ENCODE data around the gene TBCB. TPM values are rescaled to one million over a fixed set of nuclear protein-coding genes. Genes with fewer than 3 reads are reported as not detected.

The TBCB gene
- polyA plus RNA-seq, 1 of the 3 experiments (the other 2 are of a cell fraction) = 712 TPM

GRCh38 chr19:36139473-36140303, 24.4 kb downstream of the TBCB start, which contains the start of gene CAPNS1:
CAPNS1 (plus strand) TSS chr19:36140066; CDS start chr19:36141012, 946 bp downstream.
- 2% methylated on average over 28 of the region's 75 CpGs for WGBS (ENCODE audit: low lambda C conversion rate)
- Histone ChIP-seq H3K4me2 (peak within 1 kb of the TSS; percentile 89), H3K9ac (peak within 1 kb of the TSS; percentile 97), H3K27ac (ENCODE audit: low read depth in 2 of 2, low read length in 1 of 2) (peak within 1 kb of the TSS; percentile 87 to 93), H2AFZ (ENCODE audit: low read depth) (peak within 1 kb of the TSS; percentile 61), H3F3A (replicated peaks; ENCODE audit: insufficient read depth) (peaks cover 19% of the 10 kb centered on the region), H3K9me2 (no peaks in the 10 kb centered on the region), H3K4me1 (ENCODE audit: control insufficient read depth in 1 of 2, insufficient read depth in 2 of 2, low read depth in 1 of 2, low read length in 1 of 2) (peaks cover 14% of the 10 kb centered on the region in 2 experiments; a peak in 3 of 4 replicates), H4K20me1 (ENCODE audit: insufficient read depth) (peaks cover 23% of the 10 kb centered on the region), H3K4me3 (ENCODE audit: low read depth in 2 of 2, low read length in 1 of 2) (peak within 1 kb of the TSS; percentile 80 to 90), H3K9me3 (no peaks in the 10 kb centered on the region), H3K27me3 (ENCODE audit: insufficient read depth) (no peaks in the 10 kb centered on the region), H3K79me2 (ENCODE audit: insufficient read depth) (peaks cover 33% of the 10 kb centered on the region), H3K36me3 (replicated peaks in 1 of 2; ENCODE audit: control insufficient read depth in 1 of 2, insufficient read depth in 2 of 2, low read length in 1 of 2) (peaks cover 16 to 25% of the 10 kb centered on the region in 2 experiments)
- CTCF ChIA-PET = interaction anchor here (1.6 kb wide), 1 partner anchor 12 kb away, joined by 6 read pairs; no protein-coding TSS in a partner anchor
- peak; percentile 98 for DNase-seq
- POLR2A ChIA-PET = interaction anchor here (1.2 to 1.5 kb wide), 3 partner anchors 12 to 24 kb away, joined by 3 to 5 read pairs (median 3); partner anchors contain the start of gene TBCB
- TF ChIP-seq, protein P1, sequence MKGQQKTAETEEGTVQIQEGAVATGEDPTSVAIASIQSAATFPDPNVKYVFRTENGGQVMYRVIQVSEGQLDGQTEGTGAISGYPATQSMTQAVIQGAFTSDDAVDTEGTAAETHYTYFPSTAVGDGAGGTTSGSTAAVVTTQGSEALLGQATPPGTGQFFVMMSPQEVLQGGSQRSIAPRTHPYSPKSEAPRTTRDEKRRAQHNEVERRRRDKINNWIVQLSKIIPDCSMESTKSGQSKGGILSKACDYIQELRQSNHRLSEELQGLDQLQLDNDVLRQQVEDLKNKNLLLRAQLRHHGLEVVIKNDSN (IDR thresholded peaks at IDR 0.05; ENCODE audit: borderline replicate concordance, low read depth) = no peak
- TF ChIP-seq, protein P2, sequence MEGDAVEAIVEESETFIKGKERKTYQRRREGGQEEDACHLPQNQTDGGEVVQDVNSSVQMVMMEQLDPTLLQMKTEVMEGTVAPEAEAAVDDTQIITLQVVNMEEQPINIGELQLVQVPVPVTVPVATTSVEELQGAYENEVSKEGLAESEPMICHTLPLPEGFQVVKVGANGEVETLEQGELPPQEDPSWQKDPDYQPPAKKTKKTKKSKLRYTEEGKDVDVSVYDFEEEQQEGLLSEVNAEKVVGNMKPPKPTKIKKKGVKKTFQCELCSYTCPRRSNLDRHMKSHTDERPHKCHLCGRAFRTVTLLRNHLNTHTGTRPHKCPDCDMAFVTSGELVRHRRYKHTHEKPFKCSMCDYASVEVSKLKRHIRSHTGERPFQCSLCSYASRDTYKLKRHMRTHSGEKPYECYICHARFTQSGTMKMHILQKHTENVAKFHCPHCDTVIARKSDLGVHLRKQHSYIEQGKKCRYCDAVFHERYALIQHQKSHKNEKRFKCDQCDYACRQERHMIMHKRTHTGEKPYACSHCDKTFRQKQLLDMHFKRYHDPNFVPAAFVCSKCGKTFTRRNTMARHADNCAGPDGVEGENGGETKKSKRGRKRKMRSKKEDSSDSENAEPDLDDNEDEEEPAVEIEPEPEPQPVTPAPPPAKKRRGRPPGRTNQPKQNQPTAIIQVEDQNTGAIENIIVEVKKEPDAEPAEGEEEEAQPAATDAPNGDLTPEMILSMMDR (IDR thresholded peaks at IDR 0.05) = peak; percentile 6; the same call in 1 of the 2 replicates
- TF ChIP-seq YY1 (IDR thresholded peaks at IDR 0.05; ENCODE audit: low read depth) (0 out of 2 replicates have a peak, but pooled peaks have one; percentile 13), SIN3A (IDR thresholded peaks at IDR 0.05; ENCODE audit: borderline replicate concordance, low read depth, low read length) (0 out of 2 replicates have a peak, but pooled peaks have one; percentile 16), RAD21 (IDR thresholded peaks at IDR 0.05; ENCODE audit: low read length) (no peak), USF2 (IDR thresholded peaks at IDR 0.05; ENCODE audit: borderline replicate concordance, low read depth, low read length) (no peak), TCF12 (IDR thresholded peaks at IDR 0.05) (peak; percentile 14; the same call in 1 of the 2 replicates), CHD2 (IDR thresholded peaks at IDR 0.05; ENCODE audit: low read length, partially characterized antibody) (peak; percentile 59), JUND (IDR thresholded peaks at IDR 0.05) (peak; percentile 41; the same call in 1 of the 2 replicates), TAF1 (IDR thresholded peaks at IDR 0.05; ENCODE audit: borderline replicate concordance, low read depth, low read length) (peak; percentile 92), RFX5 (IDR thresholded peaks at IDR 0.05; ENCODE audit: low read length) (no peak), FOXJ3 (CRISPR knock-in tag; IDR thresholded peaks at IDR 0.05) (no peak), FOSL2 (IDR thresholded peaks at IDR 0.05; ENCODE audit: borderline replicate concordance, low read depth) (peak; percentile 76; the same call in 1 of the 2 replicates), NRF1 (IDR thresholded peaks at IDR 0.05; ENCODE audit: low read depth, low read length) (peak; percentile 89), GATA2 (CRISPR knock-in tag; IDR thresholded peaks at IDR 0.05) (no peak), EZH2phosphoT487 (IDR thresholded peaks at IDR 0.05; ENCODE audit: borderline replicate concordance, low read depth) (no peak), REST (IDR thresholded peaks at IDR 0.05; ENCODE audit: low read depth, low read length) (0 out of 2 replicates have a peak, but pooled peaks have one; percentile 30), MXI1 (IDR thresholded peaks at IDR 0.05; ENCODE audit: low read depth, low read length) (peak; percentile 53), EP300 (IDR thresholded peaks at IDR 0.05; ENCODE audit: borderline replicate concordance in 1 of 2, low read depth in 1 of 2, low read length in 1 of 2) (peak in 1 of 2 experiments; percentile 11; a peak in 1 of 4 replicates), FOXM1 (IDR thresholded peaks at IDR 0.05; ENCODE audit: low read depth) (no peak)
- TF ChIP-seq, protein P3, sequence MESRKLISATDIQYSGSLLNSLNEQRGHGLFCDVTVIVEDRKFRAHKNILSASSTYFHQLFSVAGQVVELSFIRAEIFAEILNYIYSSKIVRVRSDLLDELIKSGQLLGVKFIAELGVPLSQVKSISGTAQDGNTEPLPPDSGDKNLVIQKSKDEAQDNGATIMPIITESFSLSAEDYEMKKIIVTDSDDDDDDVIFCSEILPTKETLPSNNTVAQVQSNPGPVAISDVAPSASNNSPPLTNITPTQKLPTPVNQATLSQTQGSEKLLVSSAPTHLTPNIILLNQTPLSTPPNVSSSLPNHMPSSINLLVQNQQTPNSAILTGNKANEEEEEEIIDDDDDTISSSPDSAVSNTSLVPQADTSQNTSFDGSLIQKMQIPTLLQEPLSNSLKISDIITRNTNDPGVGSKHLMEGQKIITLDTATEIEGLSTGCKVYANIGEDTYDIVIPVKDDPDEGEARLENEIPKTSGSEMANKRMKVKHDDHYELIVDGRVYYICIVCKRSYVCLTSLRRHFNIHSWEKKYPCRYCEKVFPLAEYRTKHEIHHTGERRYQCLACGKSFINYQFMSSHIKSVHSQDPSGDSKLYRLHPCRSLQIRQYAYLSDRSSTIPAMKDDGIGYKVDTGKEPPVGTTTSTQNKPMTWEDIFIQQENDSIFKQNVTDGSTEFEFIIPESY (IDR thresholded peaks at IDR 0.05; ENCODE audit: borderline replicate concordance, low read depth) = peak; percentile 52; the same call in 1 of the 2 replicates
